ENCODE measurements around the gene UGT1A9.
A peak's percentile ranks its signal among the peaks of the same experiment; 100 is the strongest.
"Not testable (repeated sequence)": the region's sequence is repeated elsewhere in the genome, so short reads cannot be mapped to it uniquely, and the experiment has no call there.

Gene UGT1A9

GRCh38 chr2:233711312-233712008 lies 39.8 kb downstream of the UGT1A9 start:
- peak; percentile 98 for TF ChIP-seq CTCF (conservative IDR thresholded peaks at IDR 0.05; ENCODE audit: low read depth, low read length)
- no peak for DNase-seq (ENCODE audit: low read depth)
- H3K4me3 ChIP-seq (ENCODE audit: low read length): no peak overlapping the region

- H3K4me3 ChIP-seq (ENCODE audit: low read length): no peak within 1 kb of the TSS
- no peak for DNase-seq (ENCODE audit: low read depth)
- no peak for TF ChIP-seq CTCF (conservative IDR thresholded peaks at IDR 0.05; ENCODE audit: low read depth, low read length)
These were observed 41.0 kb downstream of the UGT1A9 start, which contains the start of gene UGT1A5 for GRCh38 chr2:233712611-233713261. UGT1A5 (plus strand) TSS chr2:233712907; CDS start chr2:233712992, 85 bp downstream.

GRCh38 chr2:233713262-233713615 lies 41.5 kb downstream of the UGT1A9 start:
- DNase-seq (ENCODE audit: low read depth): no peak
- no peak for TF ChIP-seq CTCF (conservative IDR thresholded peaks at IDR 0.05; ENCODE audit: low read depth, low read length)
- H3K4me3 ChIP-seq (ENCODE audit: low read length): no peak overlapping the region

GRCh38 chr2:233714121-233714520 lies 42.4 kb downstream of the UGT1A9 start:
- TF ChIP-seq CTCF (conservative IDR thresholded peaks at IDR 0.05; ENCODE audit: low read depth, low read length): no peak

GRCh38 chr2:233718552-233718951 lies 46.9 kb downstream of the UGT1A9 start, which contains the start of gene UGT1A4:
UGT1A4 (plus strand) TSS chr2:233718736; CDS start chr2:233718821, 85 bp downstream.
- DNase-seq (ENCODE audit: low read depth): no peak
- TF ChIP-seq CTCF (conservative IDR thresholded peaks at IDR 0.05; ENCODE audit: low read depth, low read length): no peak
- no peak within 1 kb of the TSS for H3K4me3 ChIP-seq (ENCODE audit: low read length)

More at GRCh38 chr2:233714121-233714520, 42.4 kb downstream of the UGT1A9 start:
- no peak overlapping the region for H3K4me3 ChIP-seq (ENCODE audit: low read length)
- DNase-seq (ENCODE audit: low read depth): no peak

GRCh38 chr2:233728723-233729301 lies 57.1 kb downstream of the UGT1A9 start, which contains the start of gene UGT1A3:
UGT1A3 (plus strand) TSS chr2:233729042; CDS start chr2:233729127, 85 bp downstream.
- no peak for TF ChIP-seq CTCF (conservative IDR thresholded peaks at IDR 0.05; ENCODE audit: low read depth, low read length)
- H3K4me3 ChIP-seq (ENCODE audit: low read length): no peak within 1 kb of the TSS
- DNase-seq (ENCODE audit: low read depth): no peak

GRCh38 chr2:233736868-233737653 lies 65.4 kb downstream of the UGT1A9 start:
- H3K4me3 ChIP-seq (ENCODE audit: low read length); DNase-seq (ENCODE audit: low read depth): not testable (repeated sequence)
